Measurements from ENCODE around the gene NYAP2. TPM values are rescaled to one million over a fixed set of nuclear protein-coding genes. Genes with fewer than 3 reads are reported as not detected.

The NYAP2 gene
- total and polyA plus RNA-seq, 4 donors: 0.15 to 2.0 (median 0.96) TPM

DNA sequence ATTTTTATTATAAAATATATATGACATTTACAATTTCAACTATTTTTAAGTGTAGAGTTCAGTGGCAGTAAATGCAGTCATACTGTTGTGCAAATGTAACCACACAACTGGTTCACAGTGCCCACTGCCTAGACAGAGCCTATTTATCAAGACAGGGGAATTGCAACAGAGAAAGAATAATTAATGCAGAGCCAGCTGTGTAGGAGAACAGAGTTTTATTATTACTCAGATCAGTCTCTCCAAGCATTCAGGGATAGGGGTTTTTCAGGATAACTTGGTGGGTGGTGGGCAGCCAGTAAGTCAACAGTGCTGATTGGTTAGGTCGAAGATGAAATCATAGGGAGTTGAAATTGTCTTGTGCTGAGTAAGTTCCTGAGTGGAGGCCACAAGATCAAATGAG is 200.3 kb downstream of the NYAP2 start:
- WGBS, 2 donors: 93 to 96% methylated on average over 1 of the region's 1 CpG
- intact Hi-C loops (cut with DNase I): no loop called here
- H3K36me3 ChIP-seq (ENCODE audit: control insufficient read depth in 1 of 2, insufficient read depth in 2 of 2, low read length in 1 of 2): no peaks in the 10 kb centered on the region
- H3K9me3 ChIP-seq (ENCODE audit: control insufficient read depth, low read length): no peaks in the 10 kb centered on the region
- no peak overlapping the region for H3K4me3 ChIP-seq (ENCODE audit: low read length in 2 of 2)
- DNase-seq (no peak), ATAC-seq (ENCODE audit: low FRiP score) (no peak)
- no peaks in the 10 kb centered on the region for H3K27me3 ChIP-seq (ENCODE audit: control insufficient read depth in 1 of 2, insufficient read depth in 2 of 2, low read length in 1 of 2)
- H3K27ac ChIP-seq (ENCODE audit: low read depth in 1 of 2, low read length in 2 of 2): no peak overlapping the region
- no peaks in the 10 kb centered on the region for H3K4me1 ChIP-seq (ENCODE audit: control insufficient read depth in 1 of 2, insufficient read depth in 2 of 2, low read length in 2 of 2)

- Histone ChIP-seq H3K9me3 (ENCODE audit: control insufficient read depth, low read length) (no peaks in the 10 kb centered on the region), H3K4me1 (ENCODE audit: control insufficient read depth in 1 of 2, insufficient read depth in 2 of 2, low read length in 2 of 2) (no peaks in the 10 kb centered on the region), H3K27me3 (ENCODE audit: control insufficient read depth in 1 of 2, insufficient read depth in 2 of 2, low read length in 1 of 2) (no peaks in the 10 kb centered on the region), H3K27ac (ENCODE audit: low read depth in 1 of 2, low read length in 2 of 2) (no peak overlapping the region), H3K4me3 (ENCODE audit: low read length in 2 of 2) (no peak overlapping the region), H3K36me3 (ENCODE audit: control insufficient read depth in 1 of 2, insufficient read depth in 2 of 2, low read length in 1 of 2) (no peaks in the 10 kb centered on the region)
- intact Hi-C loops (cut with DNase I): no loop called here
- DNase-seq: no peak
- no peak for ATAC-seq (ENCODE audit: low FRiP score)
Observed at GRCh38 chr2:225600444-225600843, 200.9 kb downstream of the NYAP2 start.

- intact Hi-C loops (cut with DNase I): no loop called here
- H3K27me3 ChIP-seq (ENCODE audit: control insufficient read depth in 1 of 2, insufficient read depth in 2 of 2, low read length in 1 of 2): no peaks in the 10 kb centered on the region
- DNase-seq (no peak), ATAC-seq (ENCODE audit: low FRiP score) (no peak)
- no peak overlapping the region for H3K27ac ChIP-seq (ENCODE audit: low read depth in 1 of 2, low read length in 2 of 2)
- WGBS, 2 donors: 93% methylated on average over 4 of the region's 4 CpGs
- H3K9me3 ChIP-seq (ENCODE audit: control insufficient read depth, low read length): no peaks in the 10 kb centered on the region
- H3K36me3 ChIP-seq (ENCODE audit: control insufficient read depth in 1 of 2, insufficient read depth in 2 of 2, low read length in 1 of 2): no peaks in the 10 kb centered on the region
- no peaks in the 10 kb centered on the region for H3K4me1 ChIP-seq (ENCODE audit: control insufficient read depth in 1 of 2, insufficient read depth in 2 of 2, low read length in 2 of 2)
- no peak overlapping the region for H3K4me3 ChIP-seq (ENCODE audit: low read length in 2 of 2)
Observed at GRCh38 chr2:225600865-225601264, 201.4 kb downstream of the NYAP2 start.

DNA sequence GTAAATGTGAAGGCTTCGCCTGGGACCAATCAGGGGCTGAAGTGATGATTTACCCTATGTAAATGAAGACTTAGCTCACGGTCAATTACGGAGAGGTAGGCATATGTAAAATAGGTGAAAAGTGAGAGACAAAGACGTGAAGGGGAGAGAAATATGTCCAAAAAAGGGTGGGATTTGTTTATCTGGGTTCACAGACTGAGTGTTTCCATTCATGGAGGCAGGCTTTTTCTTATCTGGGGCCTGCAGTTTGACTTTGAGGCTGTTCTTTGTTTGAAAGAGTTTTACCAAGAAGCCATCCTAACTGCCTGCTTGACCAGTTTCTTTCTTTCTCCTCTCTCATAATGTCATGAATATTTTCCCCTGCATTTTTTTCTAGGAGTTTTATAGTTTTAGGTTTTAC is 202.7 kb downstream of the NYAP2 start:
- Histone ChIP-seq H3K9me3 (ENCODE audit: control insufficient read depth, low read length) (no peaks in the 10 kb centered on the region), H3K36me3 (ENCODE audit: control insufficient read depth in 1 of 2, insufficient read depth in 2 of 2, low read length in 1 of 2) (no peaks in the 10 kb centered on the region), H3K27me3 (ENCODE audit: control insufficient read depth in 1 of 2, insufficient read depth in 2 of 2, low read length in 1 of 2) (no peaks in the 10 kb centered on the region), H3K4me1 (ENCODE audit: control insufficient read depth in 1 of 2, insufficient read depth in 2 of 2, low read length in 2 of 2) (no peaks in the 10 kb centered on the region), H3K4me3 (ENCODE audit: low read length in 2 of 2) (no peak overlapping the region), H3K27ac (ENCODE audit: low read depth in 1 of 2, low read length in 2 of 2) (no peak overlapping the region)
- ATAC-seq (ENCODE audit: low FRiP score) (no peak), DNase-seq (no peak)
- intact Hi-C loops (cut with DNase I): no loop called here
- 85 to 89% methylated on average over 4 of the region's 4 CpGs for WGBS, 2 donors

- no peak for DNase-seq
- H3K4me1 ChIP-seq (ENCODE audit: control insufficient read depth in 1 of 2, insufficient read depth in 2 of 2, low read length in 2 of 2): no peaks in the 10 kb centered on the region
- no peak for ATAC-seq (ENCODE audit: low FRiP score)
- H3K27me3 ChIP-seq (ENCODE audit: control insufficient read depth in 1 of 2, insufficient read depth in 2 of 2, low read length in 1 of 2): no peaks in the 10 kb centered on the region
- no peak overlapping the region for H3K27ac ChIP-seq (ENCODE audit: low read depth in 1 of 2, low read length in 2 of 2)
- H3K9me3 ChIP-seq (ENCODE audit: control insufficient read depth, low read length): no peaks in the 10 kb centered on the region
- intact Hi-C loops (cut with DNase I): no loop called here
- H3K4me3 ChIP-seq (ENCODE audit: low read length in 2 of 2): no peak overlapping the region
- H3K36me3 ChIP-seq (ENCODE audit: control insufficient read depth in 1 of 2, insufficient read depth in 2 of 2, low read length in 1 of 2): no peaks in the 10 kb centered on the region
- 67 to 73% methylated on average over 1 of the region's 1 CpG for WGBS, 2 donors
Observed at GRCh38 chr2:225608136-225608535, 208.6 kb downstream of the NYAP2 start.

- Histone ChIP-seq H3K4me3 (ENCODE audit: low read length in 2 of 2) (no peak overlapping the region), H3K27me3 (ENCODE audit: control insufficient read depth in 1 of 2, insufficient read depth in 2 of 2, low read length in 1 of 2) (no peaks in the 10 kb centered on the region), H3K27ac (ENCODE audit: low read depth in 1 of 2, low read length in 2 of 2) (no peak overlapping the region), H3K9me3 (ENCODE audit: control insufficient read depth, low read length) (no peaks in the 10 kb centered on the region), H3K36me3 (ENCODE audit: control insufficient read depth in 1 of 2, insufficient read depth in 2 of 2, low read length in 1 of 2) (no peaks in the 10 kb centered on the region), H3K4me1 (ENCODE audit: control insufficient read depth in 1 of 2, insufficient read depth in 2 of 2, low read length in 2 of 2) (no peaks in the 10 kb centered on the region)
- DNase-seq (no peak), ATAC-seq (ENCODE audit: low FRiP score) (no peak)
- 91 to 92% methylated on average over 1 of the region's 1 CpG for WGBS, 2 donors
- intact Hi-C loops (cut with DNase I): no loop called here
Observed at GRCh38 chr2:225612636-225613035, 213.1 kb downstream of the NYAP2 start.

DNA sequence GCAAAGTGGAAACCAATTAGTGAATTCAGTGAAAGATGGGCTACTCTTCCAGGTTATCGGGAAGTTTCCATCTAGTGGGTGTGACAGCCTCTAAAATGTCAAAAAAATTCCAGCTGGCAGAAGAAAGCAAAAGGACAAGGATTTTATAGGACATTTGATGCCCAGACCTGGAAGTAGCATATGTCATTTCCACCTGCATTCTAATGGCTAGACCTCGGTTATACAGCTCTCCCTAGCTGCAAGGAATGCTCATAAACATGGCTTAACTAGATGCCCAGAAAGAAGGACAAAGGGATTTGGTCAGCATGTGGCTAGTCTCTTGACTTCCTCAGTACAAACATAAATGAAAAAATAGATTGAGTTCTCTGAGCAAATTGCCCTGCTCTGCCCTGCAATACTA is 215.4 kb downstream of the NYAP2 start:
- DNase-seq: no peak
- no peaks in the 10 kb centered on the region for H3K9me3 ChIP-seq (ENCODE audit: control insufficient read depth, low read length)
- H3K27me3 ChIP-seq (ENCODE audit: control insufficient read depth in 1 of 2, insufficient read depth in 2 of 2, low read length in 1 of 2): no peaks in the 10 kb centered on the region
- H3K4me1 ChIP-seq (ENCODE audit: control insufficient read depth in 1 of 2, insufficient read depth in 2 of 2, low read length in 2 of 2): no peaks in the 10 kb centered on the region
- intact Hi-C loops (cut with DNase I): no loop called here
- H3K27ac ChIP-seq (ENCODE audit: low read depth in 1 of 2, low read length in 2 of 2): no peak overlapping the region
- WGBS, 2 donors: 76 to 84% methylated on average over 2 of the region's 2 CpGs
- no peak overlapping the region for H3K4me3 ChIP-seq (ENCODE audit: low read length in 2 of 2)
- ATAC-seq (ENCODE audit: low FRiP score): no peak
- no peaks in the 10 kb centered on the region for H3K36me3 ChIP-seq (ENCODE audit: control insufficient read depth in 1 of 2, insufficient read depth in 2 of 2, low read length in 1 of 2)

DNA sequence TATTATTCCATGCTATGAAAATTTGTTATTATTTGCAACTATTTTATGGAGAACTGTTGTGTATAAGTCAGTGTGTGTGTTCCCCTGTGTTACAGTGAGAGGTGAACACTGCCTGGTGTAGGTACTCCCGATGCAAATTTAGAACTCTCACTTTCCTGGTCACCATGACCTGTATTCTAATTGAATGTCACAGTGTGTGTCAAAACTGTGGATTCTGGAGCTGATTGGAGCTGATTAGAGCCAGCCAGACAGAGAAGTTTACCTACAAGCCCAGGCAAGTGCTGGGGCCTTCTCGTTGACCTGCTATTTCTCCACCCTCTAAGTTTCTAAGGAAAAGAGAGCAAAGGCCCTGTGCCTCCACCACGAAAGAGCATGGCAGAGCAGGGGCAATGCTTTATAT is 216.0 kb downstream of the NYAP2 start:
- Histone ChIP-seq H3K4me1 (ENCODE audit: control insufficient read depth in 1 of 2, insufficient read depth in 2 of 2, low read length in 2 of 2) (no peaks in the 10 kb centered on the region), H3K36me3 (ENCODE audit: control insufficient read depth in 1 of 2, insufficient read depth in 2 of 2, low read length in 1 of 2) (no peaks in the 10 kb centered on the region), H3K4me3 (ENCODE audit: low read length in 2 of 2) (no peak overlapping the region), H3K27ac (ENCODE audit: low read depth in 1 of 2, low read length in 2 of 2) (no peak overlapping the region), H3K9me3 (ENCODE audit: control insufficient read depth, low read length) (no peaks in the 10 kb centered on the region), H3K27me3 (ENCODE audit: control insufficient read depth in 1 of 2, insufficient read depth in 2 of 2, low read length in 1 of 2) (no peaks in the 10 kb centered on the region)
- intact Hi-C loops (cut with DNase I): no loop called here
- DNase-seq (no peak), ATAC-seq (ENCODE audit: low FRiP score) (no peak)
- WGBS, 2 donors: 87 to 89% methylated on average over 3 of the region's 3 CpGs

DNA sequence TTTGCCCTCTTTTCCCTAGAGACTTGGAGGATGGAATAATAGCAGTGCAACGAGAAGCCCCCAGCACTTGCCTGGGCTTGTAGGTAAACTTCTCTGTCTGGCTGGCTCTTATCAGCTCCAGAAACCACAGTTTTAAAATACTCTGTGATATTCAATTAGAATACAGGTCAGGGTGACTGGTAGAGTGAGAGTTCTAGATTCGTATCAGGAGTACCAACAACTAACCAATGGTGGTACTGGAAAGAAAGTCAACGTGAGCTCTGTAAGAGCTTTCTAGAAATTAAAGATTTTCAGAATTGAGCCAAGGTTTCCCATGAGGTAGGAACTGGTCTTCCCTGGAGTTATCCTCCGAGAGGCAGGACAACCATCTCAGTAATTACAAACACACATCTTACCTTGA is 216.9 kb downstream of the NYAP2 start:
- DNase-seq (no peak), ATAC-seq (ENCODE audit: low FRiP score) (no peak)
- H3K4me1 ChIP-seq (ENCODE audit: control insufficient read depth in 1 of 2, insufficient read depth in 2 of 2, low read length in 2 of 2): no peaks in the 10 kb centered on the region
- no peak overlapping the region for H3K27ac ChIP-seq (ENCODE audit: low read depth in 1 of 2, low read length in 2 of 2)
- no peaks in the 10 kb centered on the region for H3K36me3 ChIP-seq (ENCODE audit: control insufficient read depth in 1 of 2, insufficient read depth in 2 of 2, low read length in 1 of 2)
- no peaks in the 10 kb centered on the region for H3K9me3 ChIP-seq (ENCODE audit: control insufficient read depth, low read length)
- H3K27me3 ChIP-seq (ENCODE audit: control insufficient read depth in 1 of 2, insufficient read depth in 2 of 2, low read length in 1 of 2): no peaks in the 10 kb centered on the region
- WGBS, 2 donors: 91 to 92% methylated on average over 4 of the region's 4 CpGs
- no peak overlapping the region for H3K4me3 ChIP-seq (ENCODE audit: low read length in 2 of 2)
- intact Hi-C loops (cut with DNase I): no loop called here
